HUES6 (cell line): ENCODE results near the gene EIF2AK2.

Source experiments
- H3K27ac ChIP-seq: 2 replicates; pipeline ENCODE4 v1.7.0; 2013; ENCODE audit warnings: low read depth, mild to moderate bottlenecking, low read length, inconsistent platforms
- H3K27me3 ChIP-seq: 2 replicates; pipeline ENCODE4 v1.6.1; 2013; ENCODE audit warnings: low read length; ENCODE audit not compliant: control insufficient read depth, insufficient read depth
- H3K36me3 ChIP-seq: 2 replicates; pipeline ENCODE4 v1.6.1; 2013; ENCODE audit warnings: low read length; ENCODE audit not compliant: control insufficient read depth, insufficient read depth
- H3K4me1 ChIP-seq: 2 replicates; pipeline ENCODE4 v1.6.1; 2013; ENCODE audit warnings: low read length; ENCODE audit not compliant: control insufficient read depth, insufficient read depth
- H3K4me3 ChIP-seq: 2 replicates; pipeline ENCODE4 v1.5.1; 2013; ENCODE audit warnings: low read depth, low read length
- H3K9ac ChIP-seq: one replicate; pipeline ENCODE4 v1.6.1; 2013; ENCODE audit warnings: mild to moderate bottlenecking, low read length
- H3K9me3 ChIP-seq: 2 replicates; pipeline ENCODE4 v1.6.1; 2013; ENCODE audit warnings: low read depth, low read length; ENCODE audit not compliant: control insufficient read depth, insufficient read depth

EIF2AK2 gene

DNA sequence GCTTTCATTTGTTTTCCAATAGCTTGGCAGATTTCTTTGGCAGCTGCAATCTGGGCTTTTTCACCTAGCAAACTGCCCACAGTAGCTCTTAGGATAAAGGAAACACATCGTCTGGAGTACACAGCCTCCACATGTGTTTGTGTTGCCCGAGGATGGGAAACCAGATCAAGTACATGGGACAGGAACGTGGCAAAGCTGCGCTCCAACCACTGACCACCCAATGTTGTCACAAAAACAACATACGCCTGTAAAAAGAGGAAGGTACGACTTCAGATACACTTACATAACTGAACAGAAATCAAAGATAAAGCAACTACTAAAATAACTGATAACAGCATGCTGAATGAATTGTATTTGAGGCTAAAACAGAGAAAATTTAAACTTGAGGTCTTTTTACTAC, 88.1 kb downstream of the EIF2AK2 start:
- Histone ChIP-seq H3K36me3 (peaks cover 47% of the 10 kb centered on the region), H3K27ac (no peak overlapping the region), H3K27me3 (no peaks in the 10 kb centered on the region), H3K4me1 (no peaks in the 10 kb centered on the region), H3K4me3 (no peak overlapping the region), H3K9ac (no peak overlapping the region), H3K9me3 (no peaks in the 10 kb centered on the region)

DNA sequence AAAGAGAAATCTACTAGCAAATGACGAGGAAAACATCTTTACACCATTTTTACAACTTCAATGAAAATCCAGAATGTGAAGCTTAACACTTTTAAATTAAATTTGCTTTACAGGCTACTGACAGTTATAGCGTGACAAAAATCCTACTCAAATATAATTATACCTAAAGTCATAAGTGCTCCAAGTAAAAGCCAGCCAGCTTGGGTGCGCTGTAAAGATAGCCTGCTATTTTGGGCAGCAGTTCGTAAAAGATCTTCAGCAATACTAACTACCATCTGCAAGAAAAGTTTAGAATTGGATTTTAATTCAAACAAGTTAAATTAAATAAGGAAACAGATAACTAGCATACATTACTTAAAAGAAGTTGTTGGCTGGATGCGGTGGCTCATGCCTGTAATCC, 95.0 kb downstream of the EIF2AK2 start:
- Histone ChIP-seq H3K4me1 (no peaks in the 10 kb centered on the region), H3K27ac (no peak overlapping the region), H3K4me3 (no peak overlapping the region), H3K9ac (no peak overlapping the region), H3K27me3 (no peaks in the 10 kb centered on the region), H3K9me3 (no peaks in the 10 kb centered on the region), H3K36me3 (peaks cover 55% of the 10 kb centered on the region)

DNA sequence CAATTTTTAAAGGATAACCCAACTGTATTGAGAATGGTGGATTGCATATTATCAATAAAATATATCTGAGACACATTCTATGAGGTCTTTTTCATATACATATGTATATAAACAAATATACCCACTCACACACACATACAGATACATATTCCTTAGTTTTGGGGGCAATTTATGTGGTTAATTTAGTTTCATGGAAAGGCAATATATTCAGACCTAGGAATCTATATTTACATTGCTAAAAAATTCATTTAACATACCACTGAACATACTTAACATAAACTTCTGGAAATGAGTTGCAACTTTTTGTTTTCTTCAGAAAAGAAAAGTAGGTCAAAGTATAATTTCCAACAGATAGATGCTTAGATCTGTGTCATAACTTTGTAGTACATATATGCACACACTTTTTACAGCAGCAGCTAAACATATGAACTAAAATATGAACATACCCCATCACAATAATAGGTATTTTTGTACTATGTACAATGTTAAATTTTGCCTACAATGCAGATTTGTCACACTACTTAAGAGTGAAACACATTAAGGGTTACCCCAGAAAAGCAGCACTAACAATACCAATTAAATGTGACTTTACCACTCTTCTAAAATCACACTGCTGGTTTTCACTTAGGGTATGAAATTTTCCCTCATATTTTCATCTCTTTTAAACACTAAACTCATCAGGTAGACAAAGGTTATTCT, 95.6 kb downstream of the EIF2AK2 start:
- peaks cover 59% of the 10 kb centered on the region for H3K36me3 ChIP-seq
- no peaks in the 10 kb centered on the region for H3K9me3 ChIP-seq
- H3K4me3 ChIP-seq = no peak overlapping the region
- no peaks in the 10 kb centered on the region for H3K27me3 ChIP-seq
- H3K4me1 ChIP-seq = no peaks in the 10 kb centered on the region
- H3K9ac ChIP-seq = no peak overlapping the region
- no peak overlapping the region for H3K27ac ChIP-seq

DNA sequence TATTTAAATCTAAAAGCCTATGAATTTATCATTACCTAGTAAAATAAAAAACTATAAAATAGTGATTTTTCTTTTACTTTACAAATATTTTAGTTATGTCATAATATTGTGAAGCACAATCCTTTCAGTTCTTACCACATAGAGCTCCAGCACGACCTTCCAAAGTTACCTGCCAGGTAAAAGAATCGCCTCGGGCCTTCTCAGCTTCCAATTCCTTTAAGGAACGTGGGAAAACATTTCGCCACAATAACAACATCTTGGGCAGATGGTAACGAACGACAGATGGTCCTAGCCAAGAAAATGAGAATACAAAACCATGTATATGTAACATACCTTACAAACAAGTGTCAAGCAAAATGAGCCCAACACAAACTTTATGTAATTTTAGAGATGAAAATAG, 96.3 kb downstream of the EIF2AK2 start:
- H3K27ac ChIP-seq = no peak overlapping the region
- H3K36me3 ChIP-seq = peaks cover 59% of the 10 kb centered on the region
- H3K4me3 ChIP-seq = no peak overlapping the region

DNA sequence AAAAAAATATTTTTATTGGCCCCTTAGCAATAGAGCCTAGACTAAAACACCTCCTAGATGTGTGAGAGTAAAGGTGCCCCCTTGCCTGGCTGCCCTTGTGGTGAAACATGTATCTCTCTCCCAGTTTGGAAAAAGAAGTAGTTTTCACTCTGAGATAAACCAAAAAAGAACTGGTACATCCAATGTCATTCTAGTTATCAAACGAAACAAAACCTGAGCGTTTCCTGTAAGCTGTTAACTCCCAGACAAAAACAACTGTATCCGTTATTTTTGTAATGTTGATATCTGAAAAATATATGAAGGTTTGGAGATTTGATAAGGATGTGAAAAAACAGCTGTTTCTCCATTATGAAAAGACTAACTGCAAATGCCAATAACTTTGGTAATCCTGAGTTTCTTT, 96.9 kb downstream of the EIF2AK2 start:
- Histone ChIP-seq H3K4me3 (no peak overlapping the region), H3K27me3 (no peaks in the 10 kb centered on the region), H3K9me3 (no peaks in the 10 kb centered on the region), H3K4me1 (no peaks in the 10 kb centered on the region), H3K36me3 (peaks cover 58% of the 10 kb centered on the region), H3K9ac (no peak overlapping the region), H3K27ac (no peak overlapping the region)

More for the DNA sequence above, 96.3 kb downstream of the EIF2AK2 start:
- Histone ChIP-seq H3K9ac (no peak overlapping the region), H3K9me3 (no peaks in the 10 kb centered on the region), H3K4me1 (no peaks in the 10 kb centered on the region), H3K27me3 (no peaks in the 10 kb centered on the region)

DNA sequence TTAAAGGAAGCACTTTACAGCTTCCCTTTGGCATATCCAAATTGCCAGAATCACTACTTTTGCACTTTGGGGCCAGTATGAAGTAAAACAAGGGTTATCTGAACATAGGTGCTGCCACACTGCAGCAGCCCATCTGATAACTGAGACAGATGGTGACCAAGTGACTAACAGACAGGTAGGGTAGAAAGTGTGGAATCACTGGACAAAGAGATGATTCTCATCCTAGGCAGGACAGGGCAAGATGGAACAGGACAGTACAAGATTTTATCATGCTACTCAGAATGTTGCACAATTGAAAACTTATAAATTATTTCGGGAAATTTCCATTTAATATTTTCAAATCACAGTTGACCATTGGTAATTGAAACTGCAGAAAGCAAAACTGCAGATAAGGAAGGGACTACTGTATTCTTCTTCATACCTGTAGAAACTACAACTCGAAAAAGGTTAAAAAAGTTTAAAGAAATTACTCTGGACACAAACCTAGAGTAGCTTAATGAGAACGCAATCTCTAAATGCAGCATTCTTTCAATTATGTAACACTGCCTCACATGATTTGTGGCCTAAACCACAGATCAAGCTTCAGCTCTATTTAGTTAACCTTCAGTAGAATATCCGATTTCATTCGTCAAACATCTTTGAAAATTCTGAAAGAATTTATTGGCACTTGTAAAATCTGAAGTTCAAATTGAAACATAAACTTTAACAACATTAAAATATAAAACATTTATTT, 104.0 kb downstream of the EIF2AK2 start:
- Histone ChIP-seq H3K27me3 (no peaks in the 10 kb centered on the region), H3K9me3 (no peaks in the 10 kb centered on the region), H3K4me1 (no peaks in the 10 kb centered on the region), H3K27ac (no peak overlapping the region), H3K36me3 (peaks cover 38% of the 10 kb centered on the region), H3K4me3 (no peak overlapping the region), H3K9ac (no peak overlapping the region)
